Nephron progenitor cell (in vitro differentiated cells): Measurements from ENCODE around the gene C2orf69.

Source experiments
- DNase-seq: peaks from one replicate; pipeline ENCODE4 v3.0.0; 2021
- H3K27ac Mint-ChIP-seq: 2 replicates; pipeline ENCODE4 v1.8.0; 2021; ENCODE audit warnings: mild to moderate bottlenecking, moderate library complexity, mixed read lengths
- H3K27me3 Mint-ChIP-seq: 2 replicates; pipeline ENCODE4 v1.8.0; 2021; ENCODE audit warnings: mild to moderate bottlenecking, low read depth, mixed read lengths; ENCODE audit not compliant: poor library complexity
- H3K36me3 Mint-ChIP-seq: 2 replicates; pipeline ENCODE4 v1.8.0; 2021; ENCODE audit warnings: low read depth, mixed read lengths
- H3K4me1 Mint-ChIP-seq: 2 replicates; pipeline ENCODE4 v1.8.0; 2021; ENCODE audit warnings: mixed read lengths
- H3K4me3 Mint-ChIP-seq: 2 replicates; pipeline ENCODE4 v1.8.0; 2021; ENCODE audit warnings: mild to moderate bottlenecking, moderate library complexity, mixed read lengths
- H3K9me3 Mint-ChIP-seq: 2 replicates; pipeline ENCODE4 v1.8.0; 2021; ENCODE audit warnings: mild to moderate bottlenecking, moderate library complexity, mixed read lengths
- CTCF ChIP-seq: fragments of 200-600 bp; sonication (generic); IDR thresholded peaks from 2 replicates; pipeline ENCODE4 v1.5.0; 2021; ENCODE audit warnings: antibody characterized with exemption

The C2orf69 gene

GRCh38 chr2:199869653-199870052, 41.4 kb upstream of the C2orf69 start:
- Mint-ChIP-seq H3K4me1 (peaks cover 9% of the 10 kb centered on the region), H3K27me3 (no peaks in the 10 kb centered on the region), H3K27ac (no peak overlapping the region), H3K4me3 (no peak overlapping the region), H3K9me3 (peaks cover 14% of the 10 kb centered on the region), H3K36me3 (peaks cover 7% of the 10 kb centered on the region)
- DNase-seq, result no peak
- no peak for TF ChIP-seq CTCF

DNA sequence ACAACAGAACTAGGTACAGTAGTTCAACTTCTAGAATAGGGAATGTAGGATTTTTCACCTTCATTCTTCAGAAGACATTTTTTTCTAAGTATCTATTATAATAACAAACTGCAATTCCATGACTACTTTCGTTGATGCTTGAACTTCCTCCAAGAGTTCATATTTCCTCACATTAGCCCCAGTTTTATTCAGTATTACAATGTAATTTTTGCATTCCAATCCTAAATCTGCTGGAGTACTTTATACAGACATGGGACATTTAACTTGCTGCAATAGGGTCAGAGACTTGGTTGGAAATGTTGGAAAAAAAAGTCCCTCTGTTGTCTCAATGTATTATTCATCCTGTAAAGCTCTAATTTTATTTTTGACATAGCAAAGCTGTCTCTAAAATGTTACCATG, 40.5 kb upstream of the C2orf69 start:
- Mint-ChIP-seq H3K4me3 (no peak overlapping the region), H3K27ac (no peak overlapping the region), H3K36me3 (peaks cover 7% of the 10 kb centered on the region), H3K9me3 (peaks cover 21% of the 10 kb centered on the region), H3K27me3 (no peaks in the 10 kb centered on the region), H3K4me1 (peaks cover 9% of the 10 kb centered on the region)
- DNase-seq, result no peak
- no peak for TF ChIP-seq CTCF

DNA sequence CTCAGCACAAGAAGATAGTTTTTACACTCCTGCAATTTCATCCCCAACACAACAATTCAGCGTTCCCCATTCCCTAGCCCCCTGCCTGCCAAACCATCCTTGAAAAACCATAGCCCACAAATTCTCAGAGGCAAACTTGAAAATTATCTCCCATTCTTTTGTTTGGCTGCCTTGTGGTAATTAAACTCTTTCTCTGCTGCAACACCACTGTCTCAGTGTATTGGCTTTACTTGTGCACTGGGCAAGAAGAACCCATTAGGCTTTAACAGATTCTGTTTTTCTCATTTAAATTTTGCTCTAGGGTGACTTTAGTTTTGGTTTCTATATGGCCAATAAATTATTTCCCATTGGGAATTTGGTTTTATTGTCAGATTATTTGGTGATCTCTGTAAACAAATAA, 36.9 kb upstream of the C2orf69 start:
- DNase-seq, result no peak
- peaks cover 6% of the 10 kb centered on the region for H3K4me1 Mint-ChIP-seq
- H3K4me3 Mint-ChIP-seq, result no peak overlapping the region
- TF ChIP-seq CTCF, result no peak
- peaks cover 13% of the 10 kb centered on the region for H3K36me3 Mint-ChIP-seq
- H3K27me3 Mint-ChIP-seq, result no peaks in the 10 kb centered on the region
- no peak overlapping the region for H3K27ac Mint-ChIP-seq
- peaks cover 36% of the 10 kb centered on the region for H3K9me3 Mint-ChIP-seq

DNA sequence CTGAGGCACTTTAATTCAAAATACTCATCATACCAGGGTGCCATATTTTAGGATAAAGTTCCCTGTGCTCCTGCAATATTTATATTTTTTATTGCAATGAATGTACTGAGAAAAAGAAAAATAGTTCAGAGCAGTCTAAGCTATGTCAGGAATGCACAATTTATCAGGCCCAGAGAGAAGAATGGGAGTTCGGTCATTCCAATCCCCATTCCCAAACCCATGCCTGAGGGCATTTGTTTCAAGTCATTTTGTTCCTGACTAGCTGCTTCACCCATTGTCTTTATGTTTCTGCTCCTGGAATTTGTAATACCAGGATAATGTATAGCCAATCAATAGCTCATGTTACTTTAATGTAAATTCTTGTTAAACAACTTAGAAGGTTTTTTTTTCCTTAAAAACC, 35.7 kb upstream of the C2orf69 start:
- TF ChIP-seq CTCF, result no peak
- H3K4me1 Mint-ChIP-seq, result no peaks in the 10 kb centered on the region
- H3K4me3 Mint-ChIP-seq, result no peak overlapping the region
- H3K27me3 Mint-ChIP-seq, result no peaks in the 10 kb centered on the region
- H3K36me3 Mint-ChIP-seq, result peaks cover 15% of the 10 kb centered on the region
- DNase-seq, result no peak
- H3K9me3 Mint-ChIP-seq, result peaks cover 36% of the 10 kb centered on the region
- H3K27ac Mint-ChIP-seq, result no peak overlapping the region

DNA sequence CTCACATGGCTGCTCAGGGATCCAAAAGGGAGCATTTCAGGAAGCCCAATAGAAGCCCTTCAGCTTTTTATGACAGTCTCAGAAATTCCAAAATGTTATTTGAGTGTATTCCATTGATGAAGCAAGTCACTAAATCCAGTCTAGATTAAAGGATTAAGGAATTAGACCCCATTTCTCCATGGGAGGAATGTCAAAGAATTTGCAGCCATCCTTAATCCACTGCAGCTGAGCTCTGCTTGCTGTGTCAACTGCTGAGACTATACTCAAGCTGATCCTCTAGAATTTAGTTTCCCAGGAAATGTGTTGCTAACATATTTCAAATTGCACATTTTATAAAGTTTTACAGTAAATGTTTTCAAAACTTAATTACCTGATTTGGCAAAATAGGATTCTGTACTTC, 28.4 kb upstream of the C2orf69 start:
- DNase-seq, result no peak
- Mint-ChIP-seq H3K27ac (no peak overlapping the region), H3K4me3 (no peak overlapping the region), H3K36me3 (peaks cover 9% of the 10 kb centered on the region), H3K27me3 (no peaks in the 10 kb centered on the region), H3K9me3 (peaks cover 8% of the 10 kb centered on the region), H3K4me1 (no peaks in the 10 kb centered on the region)
- no peak for TF ChIP-seq CTCF

DNA sequence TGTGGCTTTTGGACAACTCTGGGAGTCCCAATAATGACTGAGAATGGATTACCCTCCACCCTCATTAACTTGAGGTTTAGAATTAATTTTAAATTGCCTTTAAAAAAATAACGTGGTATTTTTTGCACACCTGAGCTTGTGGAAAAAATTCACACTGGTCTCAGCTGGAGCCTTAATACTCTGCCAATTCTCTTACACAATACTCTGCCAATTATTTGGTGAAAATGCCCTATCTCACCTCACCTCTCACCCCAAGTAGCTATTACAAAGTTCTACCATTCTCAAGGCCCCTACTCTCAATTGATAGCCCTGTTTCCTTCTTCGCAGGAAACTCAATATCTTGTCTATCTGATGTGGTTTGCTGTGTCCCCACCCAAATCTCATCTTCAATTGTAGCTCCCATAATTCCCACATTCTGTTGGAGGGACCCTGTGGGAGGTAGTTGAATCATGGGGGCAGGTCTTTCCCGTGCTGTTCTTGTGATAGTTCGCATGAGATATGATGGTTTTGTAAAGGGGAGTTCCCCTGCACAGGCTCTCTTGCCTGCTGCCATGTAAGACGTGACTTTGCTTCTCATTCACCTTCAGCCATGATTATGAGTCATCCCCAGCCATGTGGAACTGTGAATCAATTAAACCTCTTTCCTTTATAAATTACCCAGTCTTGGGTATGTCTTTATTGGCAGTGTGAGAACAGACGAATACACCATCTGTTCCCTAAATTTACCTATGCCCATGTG, 27.4 kb upstream of the C2orf69 start:
- no peak overlapping the region for H3K4me3 Mint-ChIP-seq
- no peaks in the 10 kb centered on the region for H3K4me1 Mint-ChIP-seq
- no peak for DNase-seq
- no peak overlapping the region for H3K27ac Mint-ChIP-seq
- H3K27me3 Mint-ChIP-seq, result no peaks in the 10 kb centered on the region
- peaks cover 6% of the 10 kb centered on the region for H3K36me3 Mint-ChIP-seq
- peaks cover 1% of the 10 kb centered on the region for H3K9me3 Mint-ChIP-seq
- no peak for TF ChIP-seq CTCF
